ACC112 (cell line): ENCODE measurements around the gene MARCHF9.

ENCODE experiments used
- H2AFZ ChIP-seq: fragments of 200-600 bp; sonication (generic); one replicate; pipeline ENCODE4 v1.6.0; 2017; ENCODE audit warnings: antibody characterized with exemption, low read length; ENCODE audit not compliant: unreplicated experiment
- H3K27ac ChIP-seq: fragments of 200-600 bp; sonication (generic); 2 replicates; pipeline ENCODE4 v1.5.1; 2014; ENCODE audit warnings: low read depth, mild to moderate bottlenecking, antibody characterized with exemption, low read length, moderate library complexity
- H3K27me3 ChIP-seq: fragments of 200-600 bp; sonication (generic); 2 replicates; pipeline ENCODE4 v1.6.1; 2014; ENCODE audit warnings: mild to moderate bottlenecking, antibody characterized with exemption, low read length, moderate library complexity, mixed read lengths; ENCODE audit not compliant: insufficient read depth
- H3K36me3 ChIP-seq: fragments of 200-600 bp; sonication (generic); 2 replicates; pipeline ENCODE4 v1.6.1; 2016; ENCODE audit warnings: mild to moderate bottlenecking, antibody characterized with exemption, low read length, moderate library complexity, mixed read lengths; ENCODE audit not compliant: insufficient read depth
- H3K4me1 ChIP-seq: fragments of 200-600 bp; sonication (generic); one replicate; pipeline ENCODE4 v1.6.1; 2016; ENCODE audit warnings: low read length, mixed read lengths; ENCODE audit not compliant: insufficient read depth, unreplicated experiment, control insufficient read depth
- H3K4me3 ChIP-seq: fragments of 200-600 bp; sonication (generic); 2 replicates; pipeline ENCODE4 v1.5.1; 2014; ENCODE audit warnings: mild to moderate bottlenecking, low read depth, low read length
- H3K79me2 ChIP-seq: fragments of 200-600 bp; sonication (generic); one replicate; pipeline ENCODE4 v1.6.0; 2016; ENCODE audit warnings: low read length; ENCODE audit not compliant: control insufficient read depth, unreplicated experiment, insufficient read depth

Gene MARCHF9

DNA sequence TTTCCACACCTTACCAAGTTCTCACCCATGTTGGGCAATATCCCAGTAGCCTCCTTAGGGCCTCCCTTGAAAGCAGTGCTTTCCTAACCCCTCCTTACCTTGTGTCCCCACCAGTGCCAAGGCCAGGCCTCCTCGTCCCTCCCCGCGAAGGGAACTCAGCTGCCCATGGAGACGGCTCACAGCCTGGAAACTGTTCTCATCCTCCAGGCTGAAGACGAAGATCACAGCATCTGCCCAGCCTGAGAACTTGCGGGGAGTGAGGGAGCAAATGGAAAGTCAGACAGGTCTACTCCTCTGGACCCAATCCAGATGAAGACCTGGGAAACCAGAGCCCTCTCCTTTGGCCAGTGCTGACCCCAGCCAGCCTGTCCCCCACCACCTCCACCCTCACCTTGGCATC, 21.0 kb upstream of the MARCHF9 start:
- no peak overlapping the region for H2AFZ ChIP-seq
- no peak overlapping the region for H3K4me3 ChIP-seq
- H3K27me3 ChIP-seq, result peaks cover 50% of the 10 kb centered on the region
- H3K79me2 ChIP-seq, result no peaks in the 10 kb centered on the region
- peaks cover 14% of the 10 kb centered on the region for H3K4me1 ChIP-seq
- no peak overlapping the region for H3K27ac ChIP-seq
- no peaks in the 10 kb centered on the region for H3K36me3 ChIP-seq

DNA sequence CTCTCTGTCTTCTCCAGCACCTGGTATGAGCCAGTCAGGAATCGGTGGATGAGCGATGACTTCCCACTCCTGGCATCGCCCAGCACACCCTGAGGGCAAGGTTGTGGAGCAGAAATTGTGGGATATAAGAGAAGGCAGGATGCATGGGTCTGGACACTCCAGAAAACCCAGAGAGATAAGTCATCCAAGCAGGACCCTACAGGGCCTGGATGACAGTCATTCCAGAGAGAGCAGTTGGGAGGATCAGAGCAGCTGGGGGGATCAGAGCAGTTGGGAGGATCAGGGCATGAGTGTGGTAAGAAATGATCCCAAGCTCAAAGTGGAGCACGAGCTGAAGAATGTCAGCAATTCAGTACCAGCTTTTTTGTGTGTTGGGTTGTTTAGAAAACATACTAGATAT, 20.3 kb upstream of the MARCHF9 start:
- no peak overlapping the region for H2AFZ ChIP-seq
- H3K4me3 ChIP-seq, result no peak overlapping the region
- peaks cover 57% of the 10 kb centered on the region for H3K27me3 ChIP-seq
- H3K4me1 ChIP-seq, result peaks cover 14% of the 10 kb centered on the region
- H3K36me3 ChIP-seq, result no peaks in the 10 kb centered on the region
- no peak overlapping the region for H3K27ac ChIP-seq
- H3K79me2 ChIP-seq, result no peaks in the 10 kb centered on the region

DNA sequence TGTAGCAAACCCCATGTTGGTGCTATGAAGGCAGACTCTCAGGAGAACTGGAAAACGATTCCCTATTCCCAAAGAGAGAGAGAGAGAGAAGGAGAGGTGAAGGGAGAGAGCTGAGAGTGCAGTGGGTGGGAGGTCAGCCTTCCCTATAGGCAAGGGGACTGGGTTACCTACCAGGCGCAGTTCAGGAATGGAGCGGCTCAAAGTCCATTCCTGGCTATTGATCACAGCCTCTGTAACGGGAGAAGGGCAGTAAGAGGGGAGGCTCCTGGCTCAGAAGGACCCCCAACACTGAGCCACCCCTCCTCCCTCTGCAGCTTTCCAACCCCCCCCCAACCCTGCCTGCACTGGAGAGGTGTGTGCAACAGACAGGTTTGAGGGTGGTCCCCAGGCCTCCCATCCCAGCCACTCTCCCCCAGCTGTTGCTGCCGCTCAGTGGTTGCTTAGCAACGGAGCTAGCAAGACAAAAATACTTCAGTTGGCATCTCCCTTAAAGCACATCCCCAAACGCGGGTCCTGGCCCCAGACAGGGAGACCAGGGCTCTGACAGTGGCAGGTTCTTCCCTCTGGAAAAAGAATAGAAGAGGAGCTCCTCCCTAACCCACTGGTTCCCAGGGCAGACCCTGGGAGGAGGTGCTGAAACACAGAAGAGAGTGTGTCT, 19.6 kb upstream of the MARCHF9 start:
- Histone ChIP-seq H3K4me3 (peak overlapping the region; percentile 57; the same call in 1 of the 2 replicates), H3K36me3 (no peaks in the 10 kb centered on the region), H2AFZ (no peak overlapping the region), H3K27me3 (peaks cover 64% of the 10 kb centered on the region), H3K4me1 (peaks cover 14% of the 10 kb centered on the region), H3K27ac (no peak overlapping the region), H3K79me2 (no peaks in the 10 kb centered on the region)

DNA sequence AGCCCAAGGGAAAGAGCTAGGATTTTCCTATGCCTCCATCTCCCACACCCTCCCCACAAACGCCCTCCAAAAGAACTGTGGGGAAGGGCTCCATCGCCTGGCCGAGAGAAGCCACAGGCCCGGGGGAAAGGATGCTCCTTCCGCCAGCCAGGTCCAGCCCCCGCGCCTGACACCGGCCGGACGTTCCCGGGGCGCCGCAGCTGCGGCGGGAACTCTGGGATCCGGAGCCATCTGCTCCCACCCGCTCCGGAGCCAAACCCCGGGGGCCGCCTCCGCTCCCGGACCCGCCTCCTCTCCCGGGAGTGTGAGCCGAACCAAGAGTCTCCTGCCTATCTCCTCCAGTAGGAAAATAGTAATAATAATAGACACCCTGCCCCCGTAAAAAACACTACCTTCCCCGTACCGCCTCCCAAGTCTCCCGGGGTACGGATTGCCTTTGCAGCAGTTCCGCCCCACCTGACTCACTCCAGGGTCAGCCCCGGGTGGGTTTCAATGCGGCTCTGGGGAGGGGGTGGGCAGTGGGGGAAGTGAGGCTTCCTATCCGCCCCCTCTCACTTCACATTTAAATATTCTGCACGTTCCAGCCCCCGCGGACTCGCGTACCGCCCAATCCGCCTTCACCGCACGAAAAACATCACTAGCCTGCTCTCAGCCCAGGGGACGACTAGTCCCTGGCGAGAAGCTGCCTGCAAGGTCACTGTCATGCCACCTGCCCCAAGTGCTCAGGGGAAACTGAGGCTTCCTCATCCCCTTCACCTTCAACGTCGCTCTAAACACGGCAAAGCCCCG, 18.8 kb upstream of the MARCHF9 start:
- H3K4me3 ChIP-seq, result peak overlapping the region; percentile 57

DNA sequence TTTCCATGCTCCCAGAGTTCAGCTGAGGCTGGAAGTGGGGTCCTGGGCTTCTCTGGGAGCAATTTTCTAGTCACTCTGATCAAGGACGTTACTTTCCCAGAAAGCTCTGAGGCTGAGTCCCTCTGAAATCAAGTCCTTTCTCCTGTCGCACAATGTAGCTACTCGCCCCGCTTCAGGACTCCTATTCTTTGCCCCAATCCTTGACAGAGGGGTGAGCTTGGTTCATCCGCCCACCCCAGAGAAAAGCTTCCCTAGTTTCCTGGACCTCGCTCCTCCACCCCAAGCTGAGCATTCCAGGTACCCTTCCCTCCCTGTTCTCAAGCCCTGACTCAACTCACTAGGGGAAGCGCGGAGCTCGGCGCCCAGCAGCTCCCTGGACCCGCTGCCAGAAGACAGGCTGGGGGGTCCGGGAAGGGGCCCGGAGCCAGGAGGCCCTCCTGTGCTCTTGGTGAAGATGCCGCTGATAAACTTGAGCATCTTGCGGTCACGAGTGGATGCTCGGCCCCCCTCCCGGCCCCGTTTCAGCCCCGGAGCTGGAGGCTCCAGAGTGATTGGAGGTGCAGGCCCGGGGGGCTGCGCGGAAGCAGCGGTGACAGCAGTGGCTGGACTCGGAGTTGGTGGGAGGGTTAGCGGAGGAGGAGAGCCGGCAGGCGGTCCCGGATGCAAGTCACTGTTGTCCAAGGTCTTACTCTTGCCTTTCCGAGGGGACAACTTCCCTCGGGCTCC, 18.0 kb upstream of the MARCHF9 start:
- peak overlapping the region; percentile 68 for H3K4me3 ChIP-seq
- H2AFZ ChIP-seq, result no peak overlapping the region
- peaks cover 74% of the 10 kb centered on the region for H3K27me3 ChIP-seq

More for the DNA sequence above, 18.8 kb upstream of the MARCHF9 start:
- Histone ChIP-seq H3K27me3 (peaks cover 72% of the 10 kb centered on the region), H3K4me1 (peaks cover 14% of the 10 kb centered on the region), H2AFZ (peak overlapping the region; percentile 8), H3K36me3 (no peaks in the 10 kb centered on the region), H3K27ac (no peak overlapping the region), H3K79me2 (no peaks in the 10 kb centered on the region)

DNA sequence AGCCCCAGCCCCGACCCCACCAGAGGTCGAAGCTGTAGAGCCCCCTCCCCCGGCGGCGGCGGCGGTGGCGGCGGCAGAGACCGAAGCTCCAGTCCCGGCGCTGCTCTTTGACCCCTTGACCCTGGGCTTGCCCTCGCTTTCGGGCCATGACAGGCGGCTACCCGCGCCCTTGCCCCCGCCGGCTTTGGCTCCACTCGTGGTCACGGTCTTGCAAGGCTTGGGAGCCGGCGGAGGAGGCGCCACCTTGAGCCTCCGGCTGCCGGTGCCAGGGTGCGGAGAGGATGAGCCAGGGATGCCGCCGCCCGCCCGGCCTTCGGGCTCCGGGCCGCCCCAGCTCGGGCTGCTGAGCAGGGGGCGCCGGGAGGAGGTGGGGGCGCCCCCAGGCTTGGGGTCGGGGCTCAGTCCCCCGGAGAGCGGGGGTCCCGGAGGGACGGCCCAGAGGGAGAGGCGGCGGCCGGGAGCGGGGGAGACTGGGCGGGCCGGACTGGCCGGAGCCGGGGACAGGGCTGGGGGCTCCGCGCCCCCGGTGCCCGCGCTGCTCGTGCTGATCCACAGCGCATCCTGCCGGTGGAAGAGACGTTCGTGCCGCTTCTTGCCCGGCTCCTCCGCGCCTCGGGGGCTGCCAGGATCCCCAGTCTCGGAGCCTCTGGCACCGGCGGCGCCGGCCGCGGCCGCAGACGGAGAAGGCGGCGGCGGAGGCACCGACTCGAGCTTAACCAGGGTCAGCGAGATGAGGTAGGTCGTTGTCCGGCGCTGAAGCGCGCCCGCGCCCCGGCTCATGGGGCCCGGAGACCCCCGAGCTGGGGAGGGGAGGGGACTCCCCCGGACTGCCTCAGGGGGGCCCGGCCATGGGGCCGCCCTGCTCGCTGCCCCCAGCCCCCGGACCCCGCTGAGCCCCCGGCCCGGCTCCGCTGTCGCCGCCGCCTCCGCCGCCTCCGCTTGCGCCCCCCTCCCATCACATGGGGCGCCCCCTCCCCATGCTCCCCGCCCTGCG, 17.1 kb upstream of the MARCHF9 start:
- H3K4me3 ChIP-seq, result peak overlapping the region; percentile 68
- H3K36me3 ChIP-seq, result no peaks in the 10 kb centered on the region
- peaks cover 14% of the 10 kb centered on the region for H3K4me1 ChIP-seq

More for the DNA sequence above, 18.0 kb upstream of the MARCHF9 start:
- Histone ChIP-seq H3K36me3 (no peaks in the 10 kb centered on the region), H3K4me1 (peaks cover 14% of the 10 kb centered on the region), H3K79me2 (no peaks in the 10 kb centered on the region), H3K27ac (no peak overlapping the region)

DNA sequence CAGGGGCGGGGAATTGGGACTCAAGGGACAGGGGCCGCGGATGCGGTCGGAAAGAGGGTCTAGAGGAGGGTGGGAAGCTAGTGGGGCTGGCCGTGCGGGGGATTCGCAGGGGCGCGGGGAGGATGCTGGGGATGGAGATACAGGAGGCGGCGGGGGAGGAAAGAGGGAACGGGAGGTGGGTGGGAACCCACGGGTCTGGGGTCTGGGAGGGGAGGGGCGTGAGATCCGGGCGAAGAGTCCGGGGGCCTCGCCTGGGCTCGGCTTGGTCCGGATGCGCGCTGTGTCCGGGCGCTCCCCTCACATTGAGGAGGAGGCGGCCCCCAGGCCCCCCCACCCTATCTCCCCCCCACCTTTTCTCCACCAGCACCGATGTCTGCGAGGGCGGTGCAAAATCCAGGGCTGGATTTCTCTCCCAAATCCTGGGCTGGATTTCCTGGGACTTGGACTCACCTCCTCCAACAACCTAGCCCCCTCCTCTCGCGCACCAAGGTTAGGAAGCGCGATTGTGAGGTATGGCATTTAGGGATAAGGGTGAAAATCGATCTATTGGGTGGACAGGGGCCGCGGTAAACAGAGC, 16.2 kb upstream of the MARCHF9 start, which contains the start of gene AGAP2:
Gene AGAP2 (minus strand): TSS at position 82 of the 577 bp plus-strand sequence. CDS start 496 bp downstream, outside the sequence.
- H3K27ac ChIP-seq, result no peak within 1 kb of the TSS
- H3K27me3 ChIP-seq, result peaks cover 74% of the 10 kb centered on the region
- H3K4me1 ChIP-seq, result peaks cover 14% of the 10 kb centered on the region
- peak within 1 kb of the TSS; percentile 68 for H3K4me3 ChIP-seq
- H2AFZ ChIP-seq, result peak within 1 kb of the TSS; percentile 67
- no peaks in the 10 kb centered on the region for H3K79me2 ChIP-seq
- H3K36me3 ChIP-seq, result no peaks in the 10 kb centered on the region

More for the DNA sequence above, 17.1 kb upstream of the MARCHF9 start:
- Histone ChIP-seq H3K27ac (no peak overlapping the region), H3K79me2 (no peaks in the 10 kb centered on the region), H2AFZ (peak overlapping the region; percentile 67), H3K27me3 (peaks cover 74% of the 10 kb centered on the region)

DNA sequence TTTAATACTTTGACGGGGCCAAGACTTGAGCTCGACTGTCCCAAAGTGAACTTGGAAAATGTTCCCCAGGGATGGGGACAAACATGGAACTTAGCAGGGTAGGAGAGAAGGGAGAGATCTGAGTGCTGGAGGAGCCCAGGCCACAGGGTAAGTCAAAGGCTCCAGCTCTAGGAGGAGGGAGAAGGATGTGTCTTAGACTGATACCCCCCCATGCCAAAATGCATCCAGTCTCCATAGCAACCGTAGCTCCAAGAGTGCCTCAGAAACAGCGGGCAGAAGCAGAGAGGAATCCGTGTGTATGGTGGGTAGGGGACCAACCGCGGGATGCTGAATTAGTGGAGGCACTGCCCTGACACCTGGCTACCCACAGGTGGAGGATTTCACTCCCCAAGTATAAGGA, 15.5 kb upstream of the MARCHF9 start:
- Histone ChIP-seq H3K79me2 (no peaks in the 10 kb centered on the region), H2AFZ (no peak overlapping the region), H3K4me3 (no peak overlapping the region), H3K4me1 (peaks cover 14% of the 10 kb centered on the region), H3K27ac (no peak overlapping the region), H3K27me3 (peaks cover 67% of the 10 kb centered on the region), H3K36me3 (no peaks in the 10 kb centered on the region)

DNA sequence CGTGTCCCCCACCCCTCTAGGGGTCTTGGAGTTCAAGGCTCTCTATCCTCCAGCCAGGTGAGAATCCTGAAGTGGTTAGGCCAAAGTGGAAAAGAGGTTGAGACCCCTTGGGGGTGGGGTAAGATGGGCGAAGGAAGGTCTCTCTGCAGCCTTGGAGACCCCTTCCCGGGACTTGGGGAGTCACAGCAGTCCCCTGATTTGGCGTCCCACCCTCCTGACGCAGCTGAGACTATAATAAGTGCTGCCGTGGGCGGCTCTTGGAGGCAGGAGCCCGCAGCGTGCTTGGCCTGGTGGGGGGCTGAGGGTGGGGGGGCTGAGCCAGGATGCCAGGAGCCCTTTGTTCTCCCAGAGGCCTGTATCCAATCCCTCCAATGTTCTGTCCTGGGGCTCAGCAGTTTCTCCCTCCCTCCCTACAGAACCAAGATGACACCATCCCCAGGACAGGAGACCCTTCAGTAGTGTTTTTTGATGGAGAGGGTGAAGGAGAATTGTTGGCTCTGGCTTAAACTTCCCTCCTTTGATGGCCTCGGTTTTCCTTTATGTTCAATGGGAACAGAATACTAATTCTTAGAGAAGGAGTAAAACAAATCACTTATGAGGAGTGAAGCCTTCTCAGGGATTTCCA, 14.9 kb upstream of the MARCHF9 start:
- Histone ChIP-seq H3K36me3 (no peaks in the 10 kb centered on the region), H2AFZ (no peak overlapping the region), H3K4me1 (peaks cover 14% of the 10 kb centered on the region), H3K27ac (no peak overlapping the region), H3K4me3 (no peak overlapping the region), H3K79me2 (no peaks in the 10 kb centered on the region), H3K27me3 (peaks cover 61% of the 10 kb centered on the region)
